ENCODE results near the gene OR4K13. TPM values are rescaled to one million over a fixed set of nuclear protein-coding genes. Genes with fewer than 3 reads are reported as not detected.

OR4K13 gene
- total RNA-seq, 1 donor from 2014 or later, result not detected

- Mint-ChIP-seq H3K4me3 (ENCODE audit: unreplicated experiment) (no peak overlapping the region), H3K36me3 (ENCODE audit: low read depth, unreplicated experiment) (no peaks in the 10 kb centered on the region), H3K27me3 (ENCODE audit: unreplicated experiment) (no peaks in the 10 kb centered on the region), H3K4me1 (ENCODE audit: unreplicated experiment) (no peaks in the 10 kb centered on the region), H3K27ac (ENCODE audit: unreplicated experiment) (no peak overlapping the region), H3K9me3 (ENCODE audit: unreplicated experiment) (peaks cover 24% of the 10 kb centered on the region)
- no peak for DNase-seq (ENCODE audit: low spot score)
- TF ChIP-seq CTCF (IDR thresholded peaks at IDR 0.05; ENCODE audit: unreplicated experiment), result no peak
Measured at GRCh38 chr14:20031058-20031457, 4.8 kb downstream of the OR4K13 start.

GRCh38 chr14:20019257-20019865 is 16.5 kb downstream of the OR4K13 start, which contains the start of gene OR4K14:
TSS of gene OR4K14 (minus strand) at chr14:20019307. CDS start at chr14:20015193, 4,114 bp downstream.
- H3K4me3 Mint-ChIP-seq (ENCODE audit: unreplicated experiment), result no peak within 1 kb of the TSS

GRCh38 chr14:20008156-20008555 is 27.7 kb downstream of the OR4K13 start:
- no peak overlapping the region for H3K27ac Mint-ChIP-seq (ENCODE audit: unreplicated experiment)
- H3K4me3 Mint-ChIP-seq (ENCODE audit: unreplicated experiment), result no peak overlapping the region
- H3K36me3 Mint-ChIP-seq (ENCODE audit: low read depth, unreplicated experiment), result no peaks in the 10 kb centered on the region
- H3K4me1 Mint-ChIP-seq (ENCODE audit: unreplicated experiment), result no peaks in the 10 kb centered on the region
- H3K9me3 Mint-ChIP-seq (ENCODE audit: unreplicated experiment), result peaks cover 17% of the 10 kb centered on the region
- H3K27me3 Mint-ChIP-seq (ENCODE audit: unreplicated experiment), result peaks cover 2% of the 10 kb centered on the region
- no peak for DNase-seq (ENCODE audit: low spot score)
- no peak for TF ChIP-seq CTCF (IDR thresholded peaks at IDR 0.05; ENCODE audit: unreplicated experiment)

More at GRCh38 chr14:20019257-20019865, 16.5 kb downstream of the OR4K13 start, which contains the start of gene OR4K14:
- Mint-ChIP-seq H3K4me1 (ENCODE audit: unreplicated experiment) (no peaks in the 10 kb centered on the region), H3K27me3 (ENCODE audit: unreplicated experiment) (peaks cover under 1% of the 10 kb centered on the region), H3K36me3 (ENCODE audit: low read depth, unreplicated experiment) (peaks cover under 1% of the 10 kb centered on the region), H3K27ac (ENCODE audit: unreplicated experiment) (no peak within 1 kb of the TSS), H3K9me3 (ENCODE audit: unreplicated experiment) (peaks cover 5% of the 10 kb centered on the region)
- no peak for DNase-seq (ENCODE audit: low spot score)
- TF ChIP-seq CTCF (IDR thresholded peaks at IDR 0.05; ENCODE audit: unreplicated experiment), result no peak

GRCh38 chr14:20002319-20002718 is 33.5 kb downstream of the OR4K13 start:
- H3K4me1 Mint-ChIP-seq (ENCODE audit: unreplicated experiment), result no peaks in the 10 kb centered on the region
- peaks cover 4% of the 10 kb centered on the region for H3K27me3 Mint-ChIP-seq (ENCODE audit: unreplicated experiment)
- H3K36me3 Mint-ChIP-seq (ENCODE audit: low read depth, unreplicated experiment), result no peaks in the 10 kb centered on the region
- peaks cover 18% of the 10 kb centered on the region for H3K9me3 Mint-ChIP-seq (ENCODE audit: unreplicated experiment)
- no peak for DNase-seq (ENCODE audit: low spot score)
- H3K4me3 Mint-ChIP-seq (ENCODE audit: unreplicated experiment), result no peak overlapping the region
- no peak overlapping the region for H3K27ac Mint-ChIP-seq (ENCODE audit: unreplicated experiment)
- no peak for TF ChIP-seq CTCF (IDR thresholded peaks at IDR 0.05; ENCODE audit: unreplicated experiment)

- Mint-ChIP-seq H3K4me3 (ENCODE audit: unreplicated experiment) (no peak within 1 kb of the TSS), H3K4me1 (ENCODE audit: unreplicated experiment) (no peaks in the 10 kb centered on the region), H3K27ac (ENCODE audit: unreplicated experiment) (no peak within 1 kb of the TSS), H3K36me3 (ENCODE audit: low read depth, unreplicated experiment) (no peaks in the 10 kb centered on the region), H3K9me3 (ENCODE audit: unreplicated experiment) (peaks cover 16% of the 10 kb centered on the region), H3K27me3 (ENCODE audit: unreplicated experiment) (peaks cover 4% of the 10 kb centered on the region)
- no peak for TF ChIP-seq CTCF (IDR thresholded peaks at IDR 0.05; ENCODE audit: unreplicated experiment)
- DNase-seq (ENCODE audit: low spot score), result no peak
Measured at GRCh38 chr14:20001863-20002262, 34.0 kb downstream of the OR4K13 start, which contains the start of gene OR4Q2. TSS of gene OR4Q2 (plus strand) at chr14:20002163.

Data from endothelial cell (in vitro differentiated cells).